Tibial nerve (tissue), 4 donors: Measurements from ENCODE around the gene KRT86.

Source experiments
- CTCF ChIP-seq, 5 experiments: fragments of 200-600 bp in 3 of 5; fragments of 450-650 bp in 2 of 5; sonication (generic) in 3 of 5; IDR thresholded peaks; one replicate each; pipeline ENCODE4 v1.5.1; 2016 to 2019; ENCODE audit warnings: antibody characterized with exemption in 5 of 5, mild to moderate bottlenecking in 3 of 5, moderate library complexity in 2 of 5
- EP300 ChIP-seq, 2 donors: sonication (generic); formaldehyde crosslinking; IDR thresholded peaks; one replicate each; pipeline ENCODE4 v1.6.1; 2017; ENCODE audit warnings: antibody characterized with exemption in 2 of 2, mild to moderate bottlenecking in 1 of 2
- POLR2A ChIP-seq, 2 donors: fragments of 450-650 bp; IDR thresholded peaks; one replicate each; pipeline ENCODE4 v1.6.1; 2017; ENCODE audit warnings: antibody characterized with exemption in 2 of 2, mild to moderate bottlenecking in 2 of 2, moderate library complexity in 2 of 2

DNA sequence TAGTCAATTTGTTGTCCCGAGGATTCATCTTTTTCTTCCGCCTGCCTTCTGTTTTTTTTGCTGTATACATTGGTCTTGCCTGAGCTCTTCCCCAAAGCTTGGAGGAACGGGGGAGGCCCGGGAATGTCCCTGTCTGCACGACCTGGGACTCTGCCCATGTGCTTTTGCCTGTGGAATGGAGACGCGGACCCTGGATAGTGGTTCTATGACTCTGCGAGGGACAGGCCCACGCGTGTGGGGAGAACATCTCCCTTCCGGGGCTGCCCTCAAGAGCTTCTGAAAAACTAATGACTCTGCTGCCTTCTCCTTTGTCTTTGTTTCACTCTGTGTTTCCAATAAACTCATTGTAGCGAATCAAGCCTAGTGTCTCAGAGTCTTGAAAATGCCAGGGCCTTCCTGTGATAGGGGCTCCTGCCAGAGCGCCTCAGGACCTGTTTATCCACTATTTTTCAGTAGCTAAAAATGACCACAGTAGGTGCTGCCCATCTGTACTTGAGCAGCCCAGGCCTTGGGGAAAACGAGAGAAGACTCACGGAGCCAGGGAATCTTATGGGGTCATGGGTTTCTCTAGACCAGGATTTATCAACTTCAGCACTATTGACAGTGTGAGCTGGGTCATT, 34.5 kb downstream of the KRT86 start:
- TF ChIP-seq CTCF (IDR thresholded peaks at IDR 0.05) = no peak
- no peak for TF ChIP-seq EP300 (IDR thresholded peaks at IDR 0.05)
- no peak for TF ChIP-seq POLR2A (IDR thresholded peaks at IDR 0.05)
